ENCODE data around the gene VAT1L.

GRCh38 chr16:77987810-77988209, 199.4 kb downstream of the VAT1L start:
- TF ChIP-seq CTCF (IDR thresholded peaks at IDR 0.05), result no peak
- TF ChIP-seq POLR2A (IDR thresholded peaks at IDR 0.05), result no peak
